H9 (cell line): ENCODE results near the gene CPD. TPM values are rescaled to one million over a fixed set of nuclear protein-coding genes. Genes with fewer than 3 reads are reported as not detected.

Experiments used
- DNase-seq: peaks from one replicate; pipeline ENCODE4 v3.0.0-alpha.2; 2017
- H2AFZ ChIP-seq: one replicate; pipeline ENCODE4 v1.6.1; 2013; ENCODE audit warnings: mild to moderate bottlenecking, low read length, control low read depth, moderate library complexity
- H2AK5ac ChIP-seq: 2 replicates; pipeline ENCODE4 v1.6.1; 2013; ENCODE audit warnings: low read length, control low read depth, mixed read lengths; ENCODE audit not compliant: insufficient read length
- H2BK120ac ChIP-seq: one replicate; pipeline ENCODE4 v1.6.1; 2013; ENCODE audit warnings: low read depth, mild to moderate bottlenecking, low read length, control low read depth, inconsistent platforms; ENCODE audit not compliant: poor library complexity, severe bottlenecking
- H2BK12ac ChIP-seq: 2 replicates; pipeline ENCODE4 v1.6.1; 2013; ENCODE audit warnings: low read length, control low read depth, mixed read lengths, low read depth; ENCODE audit not compliant: insufficient read length
- H2BK15ac ChIP-seq: 2 replicates; pipeline ENCODE4 v1.6.1; 2013; ENCODE audit warnings: low read depth, low read length, control low read depth
- H2BK20ac ChIP-seq: one replicate; pipeline ENCODE4 v1.6.1; 2013; ENCODE audit warnings: low read depth, mild to moderate bottlenecking, low read length, control low read depth, inconsistent platforms; ENCODE audit not compliant: poor library complexity, severe bottlenecking
- H2BK5ac ChIP-seq: 2 replicates; pipeline ENCODE4 v1.6.1; 2013; ENCODE audit warnings: low read length, control low read depth, mixed read lengths; ENCODE audit not compliant: insufficient read length
- H3K14ac ChIP-seq: 2 replicates; pipeline ENCODE4 v1.6.1; 2013; ENCODE audit warnings: low read length, control low read depth; ENCODE audit not compliant: insufficient read depth
- H3K18ac ChIP-seq: 2 replicates; pipeline ENCODE4 v1.6.1; 2013; ENCODE audit warnings: low read depth, mild to moderate bottlenecking, mixed read lengths, low read length, control low read depth; ENCODE audit not compliant: insufficient read length
- H3K23ac ChIP-seq: 2 replicates; pipeline ENCODE4 v1.6.1; 2013; ENCODE audit warnings: low read length, control low read depth, mixed read lengths, low read depth; ENCODE audit not compliant: insufficient read length
- H3K23me2 ChIP-seq: 2 replicates; pipeline ENCODE4 v1.6.1; 2013; ENCODE audit warnings: low read depth, mild to moderate bottlenecking, mixed read lengths, low read length, control low read depth; ENCODE audit not compliant: insufficient read length, poor library complexity, severe bottlenecking
- H3K27ac ChIP-seq: 2 replicates; pipeline ENCODE4 v1.5.1; 2013; ENCODE audit warnings: low read length, control low read depth, mixed read lengths, low read depth; ENCODE audit not compliant: insufficient read length
- H3K27me3 ChIP-seq: 2 replicates; pipeline ENCODE4 v1.6.1; 2013; ENCODE audit warnings: low read length, control low read depth, inconsistent platforms; ENCODE audit not compliant: insufficient read depth
- H3K4ac ChIP-seq: 2 replicates; pipeline ENCODE4 v1.6.1; 2013; ENCODE audit warnings: low read depth, mild to moderate bottlenecking, control low read depth, inconsistent platforms, low read length, moderate library complexity
- H3K4me1 ChIP-seq: 2 replicates; pipeline ENCODE4 v1.6.1; 2013; ENCODE audit warnings: low read length, control low read depth, inconsistent platforms; ENCODE audit not compliant: insufficient read depth
- H3K4me2 ChIP-seq: 2 replicates; pipeline ENCODE4 v1.6.1; 2013; ENCODE audit warnings: low read length, control low read depth, mixed read lengths; ENCODE audit not compliant: insufficient read length, insufficient read depth
- H3K56ac ChIP-seq: 2 replicates; pipeline ENCODE4 v1.6.1; 2013; ENCODE audit warnings: low read depth, mild to moderate bottlenecking, mixed read lengths, low read length, control low read depth; ENCODE audit not compliant: insufficient read length
- H3K79me1 ChIP-seq: 2 replicates; pipeline ENCODE4 v1.6.1; 2013; ENCODE audit warnings: low read depth, mild to moderate bottlenecking, moderate library complexity, low read length, control low read depth, inconsistent platforms; ENCODE audit not compliant: insufficient read depth, poor library complexity, severe bottlenecking
- H3K79me2 ChIP-seq: 2 replicates; pipeline ENCODE4 v1.6.1; 2013; ENCODE audit warnings: low read length, control low read depth, inconsistent platforms; ENCODE audit not compliant: insufficient read depth
- H3K9ac ChIP-seq: 2 replicates; pipeline ENCODE4 v1.6.1; 2013; ENCODE audit warnings: low read length, control low read depth, mixed read lengths; ENCODE audit not compliant: insufficient read length; ENCODE audit errors: extremely low read depth
- H3K9me3 ChIP-seq: one replicate; pipeline ENCODE4 v1.6.1; 2013; ENCODE audit warnings: low read depth, low read length, inconsistent platforms; ENCODE audit not compliant: control insufficient read depth
- H3T11ph ChIP-seq: one replicate; pipeline ENCODE4 v1.6.1; 2013; ENCODE audit warnings: mild to moderate bottlenecking, low read length, control low read depth, inconsistent platforms
- H4K20me1 ChIP-seq: one replicate; pipeline ENCODE4 v1.6.1; 2013; ENCODE audit not compliant: control insufficient read depth, insufficient read length, insufficient read depth
- H4K5ac ChIP-seq: 2 replicates; pipeline ENCODE4 v1.6.1; 2013; ENCODE audit warnings: low read depth, mild to moderate bottlenecking, mixed read lengths, low read length, control low read depth; ENCODE audit not compliant: insufficient read length
- H4K8ac ChIP-seq: replicated peaks from 2 replicates; pipeline ENCODE4 v1.6.1; 2013; ENCODE audit warnings: low read length, control low read depth, mixed read lengths, low read depth; ENCODE audit not compliant: insufficient read length
- H4K91ac ChIP-seq: 2 replicates; pipeline ENCODE4 v1.6.1; 2013; ENCODE audit warnings: low read depth, mild to moderate bottlenecking, moderate library complexity, mixed read lengths, low read length, control low read depth; ENCODE audit not compliant: insufficient read length
- H3K27ac Mint-ChIP-seq, 3 experiments: 2 replicates in 2 of 3; 3 replicates in 1 of 3; pipeline ENCODE4 v1.8.0; 2020 to 2021; ENCODE audit warnings: mixed read lengths in 3 of 3, mild to moderate bottlenecking in 1 of 3, moderate library complexity in 1 of 3
- H3K27me3 Mint-ChIP-seq: 2 replicates; pipeline ENCODE4 v1.8.0; 2021; ENCODE audit warnings: low read depth, mild to moderate bottlenecking, moderate library complexity, mixed read lengths
- H3K36me3 Mint-ChIP-seq, 3 experiments: 2 replicates in 2 of 3; 3 replicates in 1 of 3; pipeline ENCODE4 v1.8.0; 2020 to 2021; ENCODE audit warnings: low read depth in 3 of 3, mixed read lengths in 3 of 3; ENCODE audit not compliant: insufficient read depth in 1 of 3
- H3K4me1 Mint-ChIP-seq, 2 experiments: 2 replicates each; pipeline ENCODE4 v1.8.0; 2020; ENCODE audit warnings: mixed read lengths in 2 of 2
- H3K4me3 Mint-ChIP-seq, 2 experiments: 2 replicates in 1 of 2; 3 replicates in 1 of 2; pipeline ENCODE4 v1.8.0; 2020 to 2021; ENCODE audit warnings: mild to moderate bottlenecking in 2 of 2, mixed read lengths in 2 of 2, moderate library complexity in 1 of 2
- H3K9me3 Mint-ChIP-seq, 2 experiments: 2 replicates in 1 of 2; 3 replicates in 1 of 2; pipeline ENCODE4 v1.8.0; 2020; ENCODE audit warnings: mild to moderate bottlenecking in 2 of 2, mixed read lengths in 2 of 2, moderate library complexity in 1 of 2
- CTCF ChIP-seq: fragments of 200-600 bp; sonication (generic); conservative IDR thresholded peaks from 3 replicates; pipeline ENCODE4 v1.8.0; 2021; ENCODE audit warnings: antibody characterized with exemption, mild to moderate bottlenecking
- WGBS: extraction: QIAGEN DNeasy Blood & Tissue Kit; methylation state at CpG from one replicate; pipeline ENCODE4 v1.1.7; 2013; ENCODE audit warnings: missing lambda C conversion rate, low lambda C conversion rate, mixed read lengths; ENCODE audit not compliant: insufficient read length; ENCODE audit errors: extremely low coverage; 5-methylcytosine and 5-hydroxymethylcytosine counted together
- total RNA-seq: library from RNA; stranded (reverse); gene quantifications from 2 replicates; pipeline ENCODE4 v1.2.1, GENCODE V29; 2021

CPD gene
- total RNA-seq, 1 experiment from 2014 or later, result 47.0 TPM

- Histone ChIP-seq H3K56ac (no peak overlapping the region), H3K79me1 (no peaks in the 10 kb centered on the region), H3K4me2 (no peak overlapping the region), H3K23ac (no peak overlapping the region), H3K4me1 (no peaks in the 10 kb centered on the region), H3K27me3 (no peaks in the 10 kb centered on the region), H3K4ac (no peak overlapping the region), H4K20me1 (no peaks in the 10 kb centered on the region), H4K5ac (no peak overlapping the region), H3K79me2 (no peaks in the 10 kb centered on the region), H2AK5ac (no peak overlapping the region), H3K14ac (no peak overlapping the region), H2BK12ac (no peak overlapping the region), H2BK20ac (no peak overlapping the region), H2BK120ac (no peak overlapping the region), H3K9ac (no peak overlapping the region), H4K8ac (no peak overlapping the region), H2BK5ac (no peak overlapping the region), H3K27ac (no peak overlapping the region), H2AFZ (no peak overlapping the region), H3K9me3 (peaks cover 11% of the 10 kb centered on the region), H4K91ac (no peak overlapping the region), H2BK15ac (no peak overlapping the region), H3T11ph (no peak overlapping the region), H3K23me2 (no peaks in the 10 kb centered on the region), H3K18ac (no peak overlapping the region)
- H3K4me1 Mint-ChIP-seq, result no peaks in the 10 kb centered on the region
- no peak overlapping the region for H3K4me3 Mint-ChIP-seq
- DNase-seq, result no peak
- H3K36me3 Mint-ChIP-seq, result peaks cover 38 to 63% (median 50%) of the 10 kb centered on the region in 3 experiments
- no CpG with 5 or more reads among the region's 5 CpGs for WGBS
- no peak for TF ChIP-seq CTCF
- no peaks in the 10 kb centered on the region for H3K27me3 Mint-ChIP-seq
- H3K9me3 Mint-ChIP-seq, result peaks cover 17% of the 10 kb centered on the region in 2 experiments
- no peak overlapping the region for H3K27ac Mint-ChIP-seq
Observed at GRCh38 chr17:30519166-30519565, 140.4 kb downstream of the CPD start.

Other genes starting within 250 kb of the CPD start
- 0.02 and 0.44 TPM in 2 replicates for gene SLC6A4, start 143.2 kb upstream of the CPD start, total RNA-seq
- gene BLMH, start 87.0 kb upstream of the CPD start, total RNA-seq, result 74.7 and 79.9 TPM in 2 replicates
- gene TMIGD1, start 44.9 kb upstream of the CPD start, total RNA-seq, result not detected in 2 replicates
- gene GOSR1, start 98.5 kb downstream of the CPD start, total RNA-seq, result 58.1 TPM in 2 replicates